LNCAP (cell line): Measurements from ENCODE around the gene MTIF3.

ENCODE experiments used
- CTCF ChIP-seq: fragments of 450-650 bp; IDR thresholded peaks from 2 replicates; pipeline ENCODE4 v1.5.1; 2017; ENCODE audit warnings: mild to moderate bottlenecking

The MTIF3 gene

GRCh38 chr13:27450921-27451471 lies 632 bp upstream of the MTIF3 start:
- no peak for TF ChIP-seq CTCF

- TF ChIP-seq CTCF: no peak
These were observed 1.2 kb downstream of the MTIF3 start for GRCh38 chr13:27449081-27449603.

GRCh38 chr13:27448308-27448707 lies 2.1 kb downstream of the MTIF3 start:
- no peak for TF ChIP-seq CTCF

GRCh38 chr13:27446986-27447583 lies 3.3 kb downstream of the MTIF3 start:
- no peak for TF ChIP-seq CTCF

GRCh38 chr13:27442797-27443196 lies 7.6 kb downstream of the MTIF3 start:
- TF ChIP-seq CTCF: no peak

- TF ChIP-seq CTCF: no peak
These were observed 8.2 kb downstream of the MTIF3 start for GRCh38 chr13:27442071-27442647.

GRCh38 chr13:27440408-27440807 lies 10.0 kb downstream of the MTIF3 start:
- TF ChIP-seq CTCF: no peak
